KMS-11 (cell line): ENCODE measurements around the gene RNF141.

Experiments
- H2AFZ ChIP-seq: fragments of 200-600 bp; sonication (generic); 2 replicates; pipeline ENCODE4 v1.6.1; 2016; ENCODE audit warnings: antibody characterized with exemption, mixed run types, low read depth
- H3K27ac ChIP-seq: fragments of 200-600 bp; sonication (generic); 2 replicates; pipeline ENCODE4 v1.6.1; 2016; ENCODE audit warnings: mild to moderate bottlenecking, mixed run types
- H3K27me3 ChIP-seq: fragments of 200-600 bp; sonication (generic); 2 replicates; pipeline ENCODE4 v1.6.1; 2017; ENCODE audit warnings: mild to moderate bottlenecking, low read depth, mixed run types, moderate library complexity; ENCODE audit not compliant: insufficient read depth
- H3K36me3 ChIP-seq: fragments of 200-600 bp; sonication (generic); 2 replicates; pipeline ENCODE4 v1.6.1; 2017; ENCODE audit warnings: mild to moderate bottlenecking, mixed run types; ENCODE audit not compliant: insufficient read depth
- H3K4me1 ChIP-seq: fragments of 200-600 bp; sonication (generic); 2 replicates; pipeline ENCODE4 v1.6.1; 2016; ENCODE audit warnings: mild to moderate bottlenecking, low read depth, mixed run types; ENCODE audit not compliant: poor library complexity, severe bottlenecking
- H3K4me2 ChIP-seq: fragments of 200-600 bp; sonication (generic); 2 replicates; pipeline ENCODE4 v1.7.0; 2016; ENCODE audit warnings: mild to moderate bottlenecking, mixed run types
- H3K4me3 ChIP-seq: fragments of 200-600 bp; sonication (generic); IDR thresholded peaks from 2 replicates; pipeline ENCODE4 v1.6.1; 2017; ENCODE audit warnings: low read depth, low read length, mixed read lengths; ENCODE audit not compliant: insufficient read depth
- H3K79me2 ChIP-seq: fragments of 200-600 bp; sonication (generic); 2 replicates; pipeline ENCODE4 v1.6.1; 2016; ENCODE audit warnings: low read depth, mixed run types; ENCODE audit not compliant: insufficient read depth
- H3K9ac ChIP-seq: fragments of 200-600 bp; sonication (generic); 2 replicates; pipeline ENCODE4 v1.6.1; 2016; ENCODE audit warnings: mild to moderate bottlenecking, mixed run types
- H4K20me1 ChIP-seq: fragments of 200-600 bp; sonication (generic); 2 replicates; pipeline ENCODE4 v1.6.1; 2016; ENCODE audit warnings: mild to moderate bottlenecking, mixed run types; ENCODE audit not compliant: insufficient read depth
- CTCF ChIP-seq: fragments of 200-600 bp; sonication (generic); conservative IDR thresholded peaks from 2 replicates; pipeline ENCODE4 v1.6.1; 2017; ENCODE audit warnings: low read depth, mild to moderate bottlenecking, antibody characterized with exemption, low read length, moderate library complexity, mixed read lengths

The RNF141 gene

GRCh38 chr11:10551845-10552352 is 10.9 kb upstream of the RNF141 start:
- no peaks in the 10 kb centered on the region for H3K27me3 ChIP-seq
- TF ChIP-seq CTCF = no peak
- no peaks in the 10 kb centered on the region for H3K36me3 ChIP-seq
- no peaks in the 10 kb centered on the region for H3K4me1 ChIP-seq
- H4K20me1 ChIP-seq = no peaks in the 10 kb centered on the region
- H3K4me2 ChIP-seq = no peak overlapping the region
- no peaks in the 10 kb centered on the region for H3K79me2 ChIP-seq
- H2AFZ ChIP-seq = no peak overlapping the region
- no peak overlapping the region for H3K9ac ChIP-seq
- no peak overlapping the region for H3K4me3 ChIP-seq
- H3K27ac ChIP-seq = no peak overlapping the region

DNA sequence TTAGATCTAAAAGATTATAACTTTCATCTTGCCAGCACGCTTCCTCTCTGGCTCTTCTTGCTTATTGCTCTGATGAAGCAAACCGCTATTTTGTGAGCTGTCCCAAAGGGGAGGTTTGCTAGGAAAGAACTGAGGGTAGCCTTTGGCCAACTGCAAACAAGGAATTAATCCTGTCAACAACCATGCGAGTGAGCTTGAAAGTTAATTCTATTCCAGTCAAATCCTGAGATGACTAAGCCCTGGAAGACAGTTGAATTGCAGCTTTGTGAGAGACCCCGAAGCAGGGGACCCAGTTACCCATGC is 10.3 kb upstream of the RNF141 start:
- Histone ChIP-seq H3K4me1 (no peaks in the 10 kb centered on the region), H3K36me3 (no peaks in the 10 kb centered on the region), H3K4me3 (no peak overlapping the region), H3K27me3 (no peaks in the 10 kb centered on the region), H2AFZ (no peak overlapping the region), H3K4me2 (no peak overlapping the region), H3K9ac (no peak overlapping the region), H4K20me1 (no peaks in the 10 kb centered on the region), H3K27ac (no peak overlapping the region), H3K79me2 (no peaks in the 10 kb centered on the region)
- no peak for TF ChIP-seq CTCF

DNA sequence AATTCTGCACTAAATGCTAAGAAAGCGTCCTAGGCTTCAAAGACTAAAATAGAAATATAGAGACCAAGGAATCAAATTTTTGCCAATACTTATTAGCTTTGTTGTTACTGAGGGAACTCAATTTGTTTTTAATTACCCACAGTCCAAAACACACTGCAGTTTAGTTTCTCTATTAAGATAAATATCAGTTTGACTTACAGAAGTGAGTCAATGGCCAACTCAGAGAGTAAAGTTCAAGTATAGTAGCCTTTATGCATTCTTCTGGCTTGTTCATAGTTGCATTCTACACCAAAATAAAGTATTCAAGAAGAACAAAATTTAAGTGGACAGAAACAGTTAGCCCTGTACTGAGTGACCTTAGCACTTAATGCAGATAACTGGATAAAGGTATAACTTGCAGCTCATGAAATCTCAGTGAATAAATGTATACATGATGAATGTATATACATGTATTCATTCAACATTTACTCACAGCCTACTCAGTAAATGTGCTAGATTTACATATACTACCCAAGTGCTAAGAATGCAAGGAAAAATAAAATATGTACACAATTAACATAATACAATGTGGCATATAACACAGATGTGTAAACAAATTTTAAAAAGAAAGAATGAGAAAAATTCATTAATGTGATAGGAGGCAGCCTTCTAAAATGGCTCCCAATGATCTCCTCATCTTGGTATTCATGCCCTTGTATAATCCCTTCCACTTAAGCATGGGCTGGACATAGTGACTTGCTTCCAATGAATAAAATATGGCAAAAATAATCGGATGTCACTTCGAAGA is 9.7 kb upstream of the RNF141 start:
- no peak overlapping the region for H3K4me3 ChIP-seq
- no peak overlapping the region for H3K27ac ChIP-seq
- H3K9ac ChIP-seq = no peak overlapping the region
- no peaks in the 10 kb centered on the region for H3K79me2 ChIP-seq
- no peaks in the 10 kb centered on the region for H3K4me1 ChIP-seq
- TF ChIP-seq CTCF = no peak
- H3K4me2 ChIP-seq = no peak overlapping the region
- no peak overlapping the region for H2AFZ ChIP-seq
- no peaks in the 10 kb centered on the region for H4K20me1 ChIP-seq
- H3K36me3 ChIP-seq = no peaks in the 10 kb centered on the region
- H3K27me3 ChIP-seq = no peaks in the 10 kb centered on the region

DNA sequence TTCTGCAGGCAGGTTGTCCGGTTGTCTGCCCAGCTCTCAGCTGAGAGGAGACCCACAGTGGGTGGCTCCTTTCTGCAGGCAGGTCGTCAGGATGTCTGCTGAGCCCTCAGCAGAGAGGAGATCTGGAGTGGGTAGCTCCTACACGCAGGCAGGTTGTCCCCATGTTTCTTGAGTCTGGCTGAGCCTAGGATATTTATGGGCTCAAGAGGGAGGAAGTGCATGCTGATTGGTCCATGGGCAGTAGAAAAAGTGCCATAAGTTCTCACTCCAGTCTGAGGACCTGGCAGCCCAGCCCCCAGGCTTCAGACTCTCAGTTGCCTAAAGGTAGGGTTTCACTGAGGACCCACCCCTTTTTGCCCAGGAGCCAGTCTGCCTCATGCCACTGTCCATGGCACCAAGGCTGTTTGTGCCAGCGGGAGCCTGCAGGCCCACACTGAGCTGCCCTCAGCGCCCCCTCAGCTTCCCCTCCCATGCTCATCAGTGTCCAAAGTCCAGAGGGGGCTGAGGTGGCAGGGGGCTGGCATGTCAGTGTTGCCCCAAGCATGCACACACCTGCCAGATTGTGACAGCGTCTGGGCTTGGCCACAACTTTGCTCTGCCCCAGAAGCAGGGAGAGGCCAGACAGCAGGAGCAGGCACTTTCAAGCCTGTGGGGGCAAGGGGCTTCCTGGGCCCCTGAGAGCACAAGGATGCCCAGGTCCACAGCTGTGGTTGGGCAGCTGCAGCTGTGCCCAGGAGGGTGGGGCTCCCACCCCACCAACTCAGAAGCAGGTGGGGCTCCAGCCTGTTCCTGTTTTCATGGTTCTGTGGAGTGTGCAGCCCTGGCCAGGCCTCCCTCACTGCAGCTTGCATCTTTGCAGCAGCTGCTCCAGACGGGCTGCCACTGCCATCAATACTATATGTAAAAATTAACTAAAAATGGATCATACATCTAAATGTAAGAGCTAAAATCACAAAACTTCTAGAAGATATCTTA is 3.8 kb upstream of the RNF141 start:
- H3K4me1 ChIP-seq = peaks cover 5% of the 10 kb centered on the region
- no peaks in the 10 kb centered on the region for H3K79me2 ChIP-seq
- no peaks in the 10 kb centered on the region for H3K36me3 ChIP-seq
- H2AFZ ChIP-seq = no peak overlapping the region
- no peak overlapping the region for H3K27ac ChIP-seq
- no peak for TF ChIP-seq CTCF
- H4K20me1 ChIP-seq = no peaks in the 10 kb centered on the region
- no peak overlapping the region for H3K9ac ChIP-seq
- H3K4me3 ChIP-seq = no peak overlapping the region
- H3K4me2 ChIP-seq = no peak overlapping the region
- no peaks in the 10 kb centered on the region for H3K27me3 ChIP-seq
